ENCODE measurements around the gene TMSB10.

GRCh38 chr2:84908948-84909713 lies 3.7 kb downstream of the TMSB10 start:
- no peak for TF ChIP-seq CTCF (conservative IDR thresholded peaks at IDR 0.05; ENCODE audit: low read depth, low read length)
- no peak for TF ChIP-seq EZH2 (IDR thresholded peaks at IDR 0.05; ENCODE audit: low read length, unreplicated experiment)

Measured in PC-3 (cell line).